ENCODE results near the gene NMT2. TPM values are rescaled to one million over a fixed set of nuclear protein-coding genes. Genes with fewer than 3 reads are reported as not detected.
A peak's percentile ranks its signal among the peaks of the same experiment; 100 is the strongest.

The NMT2 gene
- total and polyA plus RNA-seq, 2 of the 4 experiments (the other 2 are of a cell fraction), result 18.7 to 41.0 TPM

GRCh38 chr10:15169555-15170401 is 1.3 kb upstream of the NMT2 start:
- no peak for DNase-seq
- Histone ChIP-seq H4K91ac (ENCODE audit: insufficient read depth, low read depth, low read length) (0 out of 2 replicates have a peak overlapping the region, but pooled peaks have one; percentile 76), H3K9me3 (ENCODE audit: control insufficient read depth, insufficient read depth, low read length) (no peaks in the 10 kb centered on the region), H3K4me1 (ENCODE audit: control insufficient read depth, insufficient read depth, low read length) (peaks cover 11% of the 10 kb centered on the region), H3K9ac (ENCODE audit: low read depth, low read length) (no peak overlapping the region), H2AK5ac (ENCODE audit: low read depth, low read length) (peak overlapping the region; percentile 36; the same call in 1 of the 2 replicates), H3K18ac (ENCODE audit: low read depth, low read length) (no peak overlapping the region), H2BK120ac (ENCODE audit: low read depth, low read length) (no peak overlapping the region; the same call in 1 of the 2 replicates), H3K23ac (ENCODE audit: low read depth, low read length) (peak overlapping the region; percentile 29; the same call in 1 of the 2 replicates), H3K4ac (ENCODE audit: low read depth, low read length) (peak overlapping the region; percentile 74; the same call in 1 of the 2 replicates), H4K20me1 (ENCODE audit: insufficient read depth, low read length) (peaks cover 10% of the 10 kb centered on the region; the same call in 1 of the 2 replicates), H3K4me3 (ENCODE audit: insufficient read depth, low read depth, low read length) (no peak overlapping the region), H2BK5ac (ENCODE audit: low read depth, low read length, poor library complexity, severe bottlenecking) (no peak overlapping the region), H3K9me1 (ENCODE audit: insufficient read depth, low read length) (peaks cover 3% of the 10 kb centered on the region; the same call in 1 of the 2 replicates), H3K14ac (replicated peaks; ENCODE audit: low read depth, low read length) (no peak overlapping the region), H3K36me3 (ENCODE audit: control insufficient read depth, insufficient read depth, low read length) (no peaks in the 10 kb centered on the region), H3K56ac (ENCODE audit: extremely low read depth, insufficient read depth, low read length) (no peak overlapping the region), H3K27ac (ENCODE audit: insufficient read depth, low read length) (no peak overlapping the region), H3K27me3 (ENCODE audit: control insufficient read depth, insufficient read depth, low read length) (no peaks in the 10 kb centered on the region), H2BK20ac (ENCODE audit: low read depth, low read length) (no peak overlapping the region), H3K4me2 (ENCODE audit: low read depth, low read length) (no peak overlapping the region), H2AK9ac (replicated peaks; ENCODE audit: low read depth, low read length, poor library complexity) (peak overlapping the region; percentile 30), H4K5ac (ENCODE audit: low read depth, low read length) (peak overlapping the region; percentile 90), H2AFZ (replicated peaks; ENCODE audit: low read length, poor library complexity) (peak overlapping the region; percentile 94), H2BK15ac (ENCODE audit: low read depth, low read length) (no peak overlapping the region), H4K8ac (ENCODE audit: low read depth in 2 of 2, low read length in 2 of 2) (peak overlapping the region; percentile 58 to 85; a peak in 2 of 4 replicates), H3K79me1 (ENCODE audit: low read depth in 1 of 2, low read length in 2 of 2) (peaks cover 7 to 21% of the 10 kb centered on the region in 2 experiments)
- ChIA-PET POLR2A (ENCODE audit: unreplicated experiment) (no interaction called here), CTCF (no interaction called here)
- no peak for ATAC-seq (ENCODE audit: low read depth)
- intact Hi-C loops (cut with micrococcal nuclease), result no loop called here
- in situ Hi-C loops (cut with MboI; ENCODE audit: low sequenced_read_pairs), result no loop called here
- dilution Hi-C loops (cut with HindIII; ENCODE audit: low sequenced_read_pairs, unreplicated experiment), result no loop called here
- no TSS peak for BruUV-seq (replicated peaks)
- 20% methylated on average over 1 of the region's 16 CpGs; no CpG with 5 or more reads in 1 of the 2 experiments for WGBS, 2 experiments (ENCODE audit: extremely low coverage in 2 of 2, insufficient read length in 1 of 2)
- no peak for TF ChIP-seq MAFK (IDR thresholded peaks at IDR 0.05; ENCODE audit: low read depth, low read length)
- no peak for TF ChIP-seq FOS (IDR thresholded peaks at IDR 0.05; ENCODE audit: low read depth, low read length)
- TF ChIP-seq MAZ (IDR thresholded peaks at IDR 0.05; ENCODE audit: borderline replicate concordance, low read depth, low read length), result no peak
- no peak for TF ChIP-seq CHD1 (IDR thresholded peaks at IDR 0.05; ENCODE audit: low read depth, low read length)
- no peak for TF ChIP-seq NFE2L2 (IDR thresholded peaks at IDR 0.05; ENCODE audit: low read depth, low read length)
- TF ChIP-seq SMC3 (IDR thresholded peaks at IDR 0.05; ENCODE audit: low read depth, low read length), result no peak
- TF ChIP-seq RFX5 (IDR thresholded peaks at IDR 0.05; ENCODE audit: low read depth, low read length), result no peak
- TF ChIP-seq USF2 (IDR thresholded peaks at IDR 0.05; ENCODE audit: low read depth, low read length), result no peak
